Stimulated activated CD8-positive, alpha-beta memory T cell treated with anti-CD3 and anti-CD28 coated beads, Interleukin-4, amount 100 ng/mL, for 24 hours (primary cell): ENCODE measurements around the gene MAP2K4.
"Not testable (repeated sequence)": the region's sequence is repeated elsewhere in the genome, so short reads cannot be mapped to it uniquely, and the experiment has no call there.

Experiments used
- DNase-seq: peaks from one replicate; pipeline ENCODE4 v3.0.0-alpha.2; 2020; ENCODE audit warnings: low read depth

The MAP2K4 gene

GRCh38 chr17:12162187-12162586 lies 141.5 kb downstream of the MAP2K4 start:
- not testable (repeated sequence) for DNase-seq

- no peak for DNase-seq
Observed at GRCh38 chr17:12164085-12164484, 143.4 kb downstream of the MAP2K4 start.

- no peak for DNase-seq
Observed at GRCh38 chr17:12178644-12179330, 158.1 kb downstream of the MAP2K4 start.

GRCh38 chr17:12180644-12181261 lies 160.1 kb downstream of the MAP2K4 start:
- DNase-seq, result no peak

- no peak for DNase-seq
Observed at GRCh38 chr17:12187658-12188057, 167.0 kb downstream of the MAP2K4 start.

GRCh38 chr17:12193144-12193735 lies 172.6 kb downstream of the MAP2K4 start:
- DNase-seq, result no peak
